Endothelial cell of umbilical vein (primary cell): ENCODE measurements around the gene COL23A1.

ENCODE experiments used
- CTCF ChIP-seq, 2 donors: IDR thresholded peaks; 1 replicate in 1 of 2; 2 replicates in 1 of 2; pipeline ENCODE4 v1.5.1; 2011; ENCODE audit warnings: low read length in 2 of 2, mild to moderate bottlenecking in 2 of 2, moderate library complexity in 2 of 2, control low read depth in 1 of 2, inconsistent platforms in 1 of 2, low read depth in 1 of 2; ENCODE audit not compliant: insufficient read depth in 1 of 2; ENCODE audit errors: extremely low read depth in 1 of 2
- JUN ChIP-seq: IDR thresholded peaks from 2 replicates; pipeline ENCODE4 v1.6.1; 2011; ENCODE audit warnings: borderline replicate concordance, low read depth; ENCODE audit not compliant: insufficient read length, insufficient read depth
- MAX ChIP-seq: IDR thresholded peaks from 2 replicates; pipeline ENCODE4 v1.6.1; 2011; ENCODE audit not compliant: insufficient read depth, insufficient read length
- POLR2A ChIP-seq: IDR thresholded peaks from 2 replicates; pipeline ENCODE4 v1.6.1; 2012; ENCODE audit warnings: low read depth, mild to moderate bottlenecking, control low read depth, low read length
- POLR2AphosphoS5 ChIP-seq: IDR thresholded peaks from 2 replicates; pipeline ENCODE4 v1.6.1; 2012; ENCODE audit warnings: low read depth, mild to moderate bottlenecking, control low read depth, low read length, moderate library complexity; ENCODE audit not compliant: insufficient read depth

GRCh38 chr5:178290376-178290775, 299.8 kb downstream of the COL23A1 start:
- no peak for TF ChIP-seq POLR2A
- TF ChIP-seq POLR2AphosphoS5, result no peak
- TF ChIP-seq MAX, result no peak
- TF ChIP-seq CTCF (IDR thresholded peaks at IDR 0.05; ENCODE audit: extremely low read depth in 1 of 2, insufficient read depth in 1 of 2, low read depth in 1 of 2, low read length in 2 of 2), result no peak
- TF ChIP-seq JUN, result no peak
